ENCODE measurements around the gene KIF18B.

KIF18B gene

GRCh38 chr17:44947461-44948314 is at the start of gene KIF18B:
Gene KIF18B, minus strand, starts transcription at chr17:44947773. Its CDS starts 11,429 bp downstream, at chr17:44936344.
- peak; percentile 94 for DNase-seq

GRCh38 chr17:44996304-44996703 is 48.7 kb upstream of the KIF18B start:
- no peak for DNase-seq

- DNase-seq, result no peak
Observed at GRCh38 chr17:44995436-44996001, 47.9 kb upstream of the KIF18B start.

- no peak for DNase-seq
Observed at GRCh38 chr17:44992242-44992939, 44.8 kb upstream of the KIF18B start.

GRCh38 chr17:44990994-44991393 is 43.4 kb upstream of the KIF18B start:
- DNase-seq, result no peak

- no peak for DNase-seq
Observed at GRCh38 chr17:44989552-44990138, 42.1 kb upstream of the KIF18B start.

- no peak for DNase-seq
Observed at GRCh38 chr17:44988044-44988942, 40.7 kb upstream of the KIF18B start.

- no peak for DNase-seq
Observed at GRCh38 chr17:44983563-44983962, 36.0 kb upstream of the KIF18B start.

- no peak for DNase-seq
Observed at GRCh38 chr17:44982113-44982702, 34.6 kb upstream of the KIF18B start.

- no peak for DNase-seq
Observed at GRCh38 chr17:44981221-44981968, 33.8 kb upstream of the KIF18B start.

GRCh38 chr17:44979426-44979995 is 31.9 kb upstream of the KIF18B start:
- no peak for DNase-seq

- no peak for DNase-seq
Observed at GRCh38 chr17:44978807-44979206, 31.2 kb upstream of the KIF18B start.

- no peak for DNase-seq
Observed at GRCh38 chr17:44977814-44978550, 30.4 kb upstream of the KIF18B start.

GRCh38 chr17:44977065-44977464 is 29.5 kb upstream of the KIF18B start:
- no peak for DNase-seq

- no peak for DNase-seq
Observed at GRCh38 chr17:44976206-44976605, 28.6 kb upstream of the KIF18B start.

- no peak for DNase-seq
Observed at GRCh38 chr17:44972953-44973352, 25.4 kb upstream of the KIF18B start.

- no peak for DNase-seq
Observed at GRCh38 chr17:44971776-44972483, 24.4 kb upstream of the KIF18B start.

- no peak for DNase-seq
Observed at GRCh38 chr17:44970136-44970741, 22.7 kb upstream of the KIF18B start.

Measured in NCI-H1436 treated with DMSO at 0.1 percent for 48 hours (cell line).